ENCODE measurements around the gene CAMSAP1.

The CAMSAP1 gene

DNA sequence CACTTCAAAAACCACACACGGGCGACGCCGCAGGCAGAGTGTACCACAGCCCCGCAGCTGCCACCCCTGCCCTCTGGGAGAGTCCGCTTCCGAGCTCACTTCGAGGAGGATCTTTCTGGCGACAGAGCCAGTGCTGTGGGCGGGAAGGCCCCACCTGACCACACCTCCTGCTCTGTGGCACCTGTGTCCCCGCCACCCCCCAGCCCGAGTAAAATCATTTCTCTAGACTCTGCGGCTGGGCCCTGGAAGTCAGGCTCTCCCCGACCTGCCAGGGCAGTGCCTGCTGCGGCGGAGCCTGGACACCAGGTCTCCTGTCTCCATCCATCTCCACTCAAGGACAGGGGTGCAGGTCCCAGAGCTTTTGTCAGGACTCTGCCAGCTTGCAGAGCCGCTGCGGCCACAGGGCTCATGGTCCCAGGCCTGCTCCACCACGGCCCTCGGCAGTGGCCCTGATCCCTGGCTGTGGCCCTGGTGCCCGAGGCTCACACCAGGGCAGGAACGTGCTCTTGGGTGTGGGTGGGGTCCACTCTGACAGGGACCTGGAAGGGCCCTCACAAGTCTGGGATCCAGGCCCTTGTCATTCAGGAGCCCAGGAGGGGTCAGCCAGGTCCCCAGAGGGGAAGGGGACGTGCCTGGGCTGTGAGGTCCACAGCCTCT lies 20.9 kb upstream of the CAMSAP1 start:
- no peak for TF ChIP-seq EP300 (IDR thresholded peaks at IDR 0.05; ENCODE audit: borderline replicate concordance)
- no peak for TF ChIP-seq MAX (IDR thresholded peaks at IDR 0.05)
- no peak for TF ChIP-seq NFIC (IDR thresholded peaks at IDR 0.05)
- TF ChIP-seq ZBTB7A (IDR thresholded peaks at IDR 0.05; ENCODE audit: low read depth) = no peak
- no peak for TF ChIP-seq RAD21 (IDR thresholded peaks at IDR 0.05; ENCODE audit: low read depth)
- TF ChIP-seq REST (IDR thresholded peaks at IDR 0.05; ENCODE audit: low read depth) = no peak
- TF ChIP-seq EGR1 (IDR thresholded peaks at IDR 0.05) = no peak
- TF ChIP-seq YY1 (IDR thresholded peaks at IDR 0.05; ENCODE audit: low read depth) = no peak
- no peak for TF ChIP-seq USF1 (IDR thresholded peaks at IDR 0.05)
- no peak for TF ChIP-seq TCF12 (IDR thresholded peaks at IDR 0.05; ENCODE audit: low read depth)
- TF ChIP-seq TEAD4 (IDR thresholded peaks at IDR 0.05) = no peak
- no peak for TF ChIP-seq CEBPB (IDR thresholded peaks at IDR 0.05)
- no peak for TF ChIP-seq TAF1 (IDR thresholded peaks at IDR 0.05; ENCODE audit: low read depth)
- TF ChIP-seq FOXM1 (IDR thresholded peaks at IDR 0.05; ENCODE audit: borderline replicate concordance, low read depth) = no peak
- TF ChIP-seq CREB1 (IDR thresholded peaks at IDR 0.05; ENCODE audit: low read depth) = no peak

GRCh38 chr9:135927195-135928013 lies 20.1 kb upstream of the CAMSAP1 start:
- TF ChIP-seq EGR1 (IDR thresholded peaks at IDR 0.05) = no peak
- TF ChIP-seq MAX (IDR thresholded peaks at IDR 0.05) = no peak
- TF ChIP-seq EP300 (IDR thresholded peaks at IDR 0.05; ENCODE audit: borderline replicate concordance) = no peak

DNA sequence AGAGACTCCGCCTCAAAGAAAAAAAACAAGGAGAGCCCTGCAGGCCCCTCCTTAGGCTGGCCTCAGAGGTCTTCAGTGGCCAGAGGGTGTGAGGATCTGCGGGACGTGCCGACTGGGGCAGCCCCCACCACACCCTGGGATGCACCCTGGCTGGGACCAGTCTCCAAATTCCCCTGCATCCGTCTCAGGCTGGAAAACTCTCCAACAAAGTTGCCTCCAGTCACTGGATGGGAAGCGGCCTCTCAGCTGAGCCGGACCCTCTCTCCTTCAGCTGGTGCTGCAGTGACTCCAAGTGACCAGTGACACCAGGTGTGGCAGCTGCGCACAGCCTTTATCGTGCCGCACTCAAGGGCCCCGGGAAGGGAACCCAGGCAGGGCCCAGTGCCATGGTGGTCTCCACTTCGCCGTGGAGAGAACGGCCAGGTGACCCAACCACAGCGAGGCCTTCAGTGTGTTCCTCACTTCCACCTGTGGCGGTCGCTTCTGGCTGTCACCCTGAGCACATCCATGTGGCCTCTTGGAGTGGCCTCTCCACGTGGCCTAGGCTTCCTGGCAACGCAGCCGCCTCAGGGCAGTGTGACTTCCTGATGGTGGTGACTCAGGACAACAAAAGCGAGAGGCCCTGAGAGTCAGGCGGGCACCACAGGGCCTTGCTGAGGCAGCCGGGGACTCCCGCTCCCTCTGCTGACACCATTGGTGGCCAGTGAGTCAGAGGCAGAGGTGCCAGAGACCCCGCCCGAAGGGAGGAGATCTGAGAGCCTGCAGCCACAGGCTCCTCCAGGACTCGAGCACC lies 19.3 kb upstream of the CAMSAP1 start:
- TF ChIP-seq USF1 (IDR thresholded peaks at IDR 0.05) (peak; percentile 60), EGR1 (IDR thresholded peaks at IDR 0.05) (no peak), MAX (IDR thresholded peaks at IDR 0.05) (peak; percentile 72), EP300 (IDR thresholded peaks at IDR 0.05; ENCODE audit: borderline replicate concordance) (no peak), CREB1 (IDR thresholded peaks at IDR 0.05; ENCODE audit: low read depth) (no peak), REST (IDR thresholded peaks at IDR 0.05; ENCODE audit: low read depth) (no peak)

DNA sequence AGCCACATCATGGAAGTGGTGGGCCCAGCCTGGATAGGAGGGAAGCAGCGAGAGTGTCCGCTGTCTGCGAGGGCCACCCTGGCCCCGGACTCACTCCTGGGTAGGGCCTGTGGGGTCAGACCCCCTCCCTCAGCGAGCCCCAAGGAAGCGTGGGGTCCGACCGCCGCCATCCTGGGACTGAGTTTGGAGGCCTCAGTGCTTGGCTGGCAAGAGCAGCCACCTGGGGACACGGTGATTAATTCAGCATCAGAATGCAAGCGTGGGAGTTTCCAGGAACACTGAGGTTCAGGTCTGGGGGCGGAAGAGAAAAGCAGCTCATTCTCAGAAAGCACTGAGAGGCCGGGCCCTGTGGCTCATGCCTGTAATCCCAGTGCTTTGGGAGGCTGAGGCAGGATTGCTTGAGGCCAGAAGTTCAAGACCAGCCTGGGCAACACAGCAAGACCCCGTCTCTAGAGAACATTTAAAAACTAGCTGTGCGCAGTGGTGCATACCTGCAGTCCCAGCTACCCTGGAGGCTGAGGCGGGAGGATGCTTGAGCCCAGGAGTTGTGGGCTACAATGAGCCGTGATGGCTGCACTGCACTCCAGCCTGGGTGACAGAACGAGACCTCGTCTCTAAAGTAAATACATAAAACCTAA lies 18.3 kb upstream of the CAMSAP1 start:
- TF ChIP-seq CREB1 (IDR thresholded peaks at IDR 0.05; ENCODE audit: low read depth) (no peak), USF1 (IDR thresholded peaks at IDR 0.05) (no peak)
